MM.1S (cell line): ENCODE results near the gene DHX30.

Experiments
- EZH2 ChIP-seq: fragments of 300-600 bp; sonication (generic); optimal IDR thresholded peaks from 2 replicates; pipeline ENCODE3; 2017; ENCODE audit warnings: low read depth, mild to moderate bottlenecking, antibody characterized with exemption, low read length, mixed read lengths
- TF ChIP-seq, protein P1 (sequence below): fragments of 300-600 bp; sonication (generic); IDR thresholded peaks from 2 replicates; pipeline ENCODE4 v1.5.1; 2016; ENCODE audit warnings: antibody characterized with exemption, low read length, mixed read lengths

GRCh38 chr3:47794544-47794943 is 8.4 kb upstream of the DHX30 start:
- TF ChIP-seq, protein P1, sequence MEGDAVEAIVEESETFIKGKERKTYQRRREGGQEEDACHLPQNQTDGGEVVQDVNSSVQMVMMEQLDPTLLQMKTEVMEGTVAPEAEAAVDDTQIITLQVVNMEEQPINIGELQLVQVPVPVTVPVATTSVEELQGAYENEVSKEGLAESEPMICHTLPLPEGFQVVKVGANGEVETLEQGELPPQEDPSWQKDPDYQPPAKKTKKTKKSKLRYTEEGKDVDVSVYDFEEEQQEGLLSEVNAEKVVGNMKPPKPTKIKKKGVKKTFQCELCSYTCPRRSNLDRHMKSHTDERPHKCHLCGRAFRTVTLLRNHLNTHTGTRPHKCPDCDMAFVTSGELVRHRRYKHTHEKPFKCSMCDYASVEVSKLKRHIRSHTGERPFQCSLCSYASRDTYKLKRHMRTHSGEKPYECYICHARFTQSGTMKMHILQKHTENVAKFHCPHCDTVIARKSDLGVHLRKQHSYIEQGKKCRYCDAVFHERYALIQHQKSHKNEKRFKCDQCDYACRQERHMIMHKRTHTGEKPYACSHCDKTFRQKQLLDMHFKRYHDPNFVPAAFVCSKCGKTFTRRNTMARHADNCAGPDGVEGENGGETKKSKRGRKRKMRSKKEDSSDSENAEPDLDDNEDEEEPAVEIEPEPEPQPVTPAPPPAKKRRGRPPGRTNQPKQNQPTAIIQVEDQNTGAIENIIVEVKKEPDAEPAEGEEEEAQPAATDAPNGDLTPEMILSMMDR: no peak
- no peak for TF ChIP-seq EZH2
